K562 (cell line): ENCODE measurements around the gene CACTIN. TPM values are rescaled to one million over a fixed set of nuclear protein-coding genes. Genes with fewer than 3 reads are reported as not detected.

Experiments used
- ATAC-seq: fragments of 200-7000 bp; cut with Tn5 transposase; 3 replicates; pipeline ENCODE4 v1.9.1; 2020; ENCODE audit warnings: moderate library complexity
- BruUV-seq: library from RNA; stranded (reverse); fragments of 400-500 nt; replicated peaks from 2 replicates; lab custom pipeline; 2021; lab: Mats Ljungman, UMichigan
- CTCF ChIA-PET: fragments of 300-600 bp; formaldehyde crosslinking; extraction: SDS; loops from one replicate; lab custom pipeline; 2021; ENCODE audit warnings: low intra/inter-chr PET ratio; lab: Yijun Ruan, JAX
- POLR2A ChIA-PET: fragments of 300-600, 350-650 bp; sonication (Branson Sonifier 250); formaldehyde crosslinking; extraction: SDS; loops from one replicate; lab custom pipeline; 2021; ENCODE audit warnings: antibody characterized with exemption, inconsistent platforms; lab: Yijun Ruan, JAX
- DNase-seq, 4 experiments: peaks; one replicate each; pipeline versions ENCODE4 v3.0.0 to v3.0.0-alpha.2; 2011 to 2018; ENCODE audit warnings: low spot score in 3 of 4, mixed read lengths in 3 of 4; ENCODE audit errors: extremely low read depth in 1 of 4
- FAIRE-seq: peaks from 2 replicates; lab custom pipeline; 2011; peaks lifted over from hg19 to GRCh38; lab: Jason Lieb, UNC
- H2AFZ ChIP-seq: 2 replicates; pipeline ENCODE4 v1.6.0; 2011; ENCODE audit warnings: low read depth, low read length, control low read depth, inconsistent platforms
- H3K27ac ChIP-seq: fragments of 200-600 bp; 3 replicates; pipeline ENCODE4 v1.8.0; 2011; ENCODE audit warnings: low read depth, mild to moderate bottlenecking, control low read depth, inconsistent platforms, low read length, moderate library complexity, mixed read lengths; ENCODE audit errors: extremely low read depth
- H3K27me3 ChIP-seq, 2 experiments: fragments of 300-600 bp in 1 of 2; 2 replicates in 1 of 2; 3 replicates in 1 of 2; pipeline versions ENCODE4 v1.6.0 to v1.8.0; 2011; ENCODE audit warnings: inconsistent platforms in 2 of 2, low read length in 2 of 2, mild to moderate bottlenecking in 1 of 2, mixed read lengths in 1 of 2, moderate library complexity in 1 of 2; ENCODE audit not compliant: control insufficient read depth in 2 of 2, insufficient read depth in 2 of 2
- H3K36me3 ChIP-seq: fragments of 300-600 bp; 3 replicates; pipeline ENCODE4 v1.8.0; 2011; ENCODE audit warnings: mild to moderate bottlenecking, low read length, inconsistent platforms; ENCODE audit not compliant: control insufficient read depth, insufficient read depth
- H3K4me1 ChIP-seq, 2 experiments: fragments of 200-600 bp in 1 of 2; replicated peaks in 1 of 2; 2 replicates in 1 of 2; 3 replicates in 1 of 2; pipeline versions ENCODE4 v1.5.1 to v1.8.0; 2011; ENCODE audit warnings: inconsistent platforms in 2 of 2, low read length in 2 of 2, mild to moderate bottlenecking in 1 of 2, mixed read lengths in 1 of 2, moderate library complexity in 1 of 2; ENCODE audit not compliant: control insufficient read depth in 2 of 2, insufficient read depth in 2 of 2
- H3K4me2 ChIP-seq: 2 replicates; pipeline ENCODE4 v1.6.1; 2011; ENCODE audit warnings: low read length, control low read depth, inconsistent platforms, mixed read lengths; ENCODE audit not compliant: insufficient read depth
- H3K4me3 ChIP-seq: fragments of 200-600 bp; sonication (generic), shearing (Covaris generic); 2 replicates; pipeline ENCODE4 v1.5.1; 2016; ENCODE audit warnings: control low read depth, inconsistent platforms
- H3K79me2 ChIP-seq: fragments of 200-600 bp; 3 replicates; pipeline ENCODE4 v1.8.0; 2011; ENCODE audit warnings: low read length, inconsistent platforms; ENCODE audit not compliant: control insufficient read depth, insufficient read depth
- H3K9ac ChIP-seq, 2 experiments: 2 replicates each; pipeline versions ENCODE4 v1.6.0 to v1.6.1; 2011; ENCODE audit warnings: low read depth in 2 of 2, low read length in 2 of 2, control low read depth in 1 of 2, inconsistent platforms in 1 of 2, mild to moderate bottlenecking in 1 of 2, mixed read lengths in 1 of 2; ENCODE audit not compliant: insufficient read depth in 1 of 2
- H3K9me1 ChIP-seq: one replicate; pipeline ENCODE4 v1.6.0; 2011; ENCODE audit warnings: inconsistent platforms, mild to moderate bottlenecking, low read length, moderate library complexity; ENCODE audit not compliant: control insufficient read depth, insufficient read depth
- H3K9me3 ChIP-seq: replicated peaks from 2 replicates; pipeline ENCODE4 v1.5.1; 2011; ENCODE audit warnings: low read depth, low read length, inconsistent platforms; ENCODE audit not compliant: control insufficient read depth, insufficient read depth
- H4K20me1 ChIP-seq: replicated peaks from 2 replicates; pipeline ENCODE4 v1.6.1; 2011; ENCODE audit warnings: low read length, inconsistent platforms, mixed read lengths; ENCODE audit not compliant: control insufficient read depth, insufficient read depth
- EGR1 ChIP-seq: fragments of 450-650 bp; conservative IDR thresholded peaks from 2 replicates; pipeline ENCODE4 v1.6.1; 2017; ENCODE audit warnings: mild to moderate bottlenecking
- JUND ChIP-seq, 2 experiments: IDR thresholded peaks; 2 replicates in 1 of 2; 3 replicates in 1 of 2; pipeline ENCODE4 v1.6.1; 2011; ENCODE audit warnings: borderline replicate concordance in 2 of 2, low read depth in 2 of 2, low read length in 2 of 2, improper control_type of control experiment in 1 of 2, missing biosample characterization in 1 of 2, missing genetic modification characterization in 1 of 2, missing genetic modification reagents in 1 of 2
- POLR2G ChIP-seq: fragments of 200-400 bp; formaldehyde crosslinking; IDR thresholded peaks from 2 replicates; pipeline ENCODE4 v1.6.1; 2017; ENCODE audit warnings: low read depth, mild to moderate bottlenecking, antibody characterized with exemption, low read length, moderate library complexity
- WGBS: fragments of 100-300 bp; shearing (Covaris generic); methylation state at CpG from one replicate; pipeline ENCODE4 v1.1.6; 2016; ENCODE audit warnings: low coverage, mixed read lengths; ENCODE audit not compliant: insufficient coverage; ENCODE audit errors: missing lambda C conversion rate; 5-methylcytosine and 5-hydroxymethylcytosine counted together
- in situ Hi-C: fragments of 300-500 bp; cut with MboI; formaldehyde crosslinking; loops from 4 replicates; pipeline ENCODE4 v1.15.0; 2018; ENCODE audit warnings: inconsistent platforms, mixed read lengths
- intact Hi-C: fragments of 100-400 bp; cut with micrococcal nuclease; formaldehyde crosslinking; loops from 2 replicates; pipeline ENCODE4 v1.14.2; 2022
- polyA plus RNA-seq, 8 experiments: library from polyadenylated mRNA; depleted of rRNA in 4 of 8; stranded (reverse) in 5 of 8; unstranded in 3 of 8; fragments of >200 nt; fragmentation: Nextera tagmentation in 2 of 8; fragmentation: Illumina TruSeq in 1 of 8; extraction: Ambion mirVana in 2 of 8; extraction: Trizol in 1 of 8; gene quantifications; 2 replicates each; pipeline versions ENCODE4 v1.2.1 to v1.2.3, GENCODE V29; 2011 to 2014; ENCODE audit warnings: inconsistent platforms in 1 of 8, missing spikeins in 1 of 8
- total RNA-seq, 7 experiments: library from RNA; depleted of rRNA in 6 of 7; stranded (reverse); fragments of >200 nt in 6 of 7; fragmentation: Illumina TruSeq in 2 of 7; extraction: Trizol in 2 of 7; gene quantifications; 2 replicates each; pipeline versions ENCODE4 v1.2.1 to v1.2.3, GENCODE V29; 2011 to 2021; ENCODE audit warnings: low replicate concordance in 1 of 7
- TF ChIP-seq, protein P1 (sequence below): fragments of 200-800 bp; sonication (Bioruptor generic); IDR thresholded peaks from 2 replicates; pipeline ENCODE4 v1.6.1; 2016; ENCODE audit warnings: missing genetic modification characterization, missing compliant biosample characterization

CACTIN gene
- total and polyA plus RNA-seq, 9 of the 15 experiments (the other 6 are each of a cell fraction or from before 2014, with no cell fraction given): 0.15 to 49.2 (median 15.0) TPM

GRCh38 chr19:3668331-3669081 is 41.9 kb upstream of the CACTIN start:
- no peaks in the 10 kb centered on the region for H3K27me3 ChIP-seq
- no peaks in the 10 kb centered on the region for H3K9me1 ChIP-seq
- peaks cover 49% of the 10 kb centered on the region for H3K79me2 ChIP-seq
- no peak overlapping the region for H3K4me3 ChIP-seq
- H3K4me2 ChIP-seq: no peak overlapping the region
- no peak overlapping the region for H2AFZ ChIP-seq
- H3K36me3 ChIP-seq: peaks cover 34% of the 10 kb centered on the region; the same call in 2 of the 3 replicates
- 91% methylated on average over 21 of the region's 34 CpGs for WGBS
- peak overlapping the region in 1 of 2 experiments; percentile 90; a peak in 2 of 4 replicates for H3K9ac ChIP-seq
- in situ Hi-C loops (no loop called here), intact Hi-C loops (loop anchor here (2.0 kb wide), 1 partner anchor 32 kb away; the partner anchor contains the start of gene PIP5K1C)
- H3K4me1 ChIP-seq: peaks cover 34 to 87% of the 10 kb centered on the region in 2 experiments
- DNase-seq (peak in 1 of 4 experiments; percentile 31), ATAC-seq (no peak), FAIRE-seq (no peak)
- no TSS peak for BruUV-seq
- ChIA-PET CTCF (interaction anchor here (1.0 kb wide), 1 partner anchor 38 kb away, joined by 3 read pairs; no protein-coding TSS in a partner anchor), POLR2A (interaction anchor here (0.7 to 1.3 kb wide), 3 partner anchors 22 to 40 kb away, joined by 3 read pairs; partner anchors contain the start of gene TJP3)
- peak overlapping the region; percentile 96; the same call in 1 of the 3 replicates for H3K27ac ChIP-seq
- no peaks in the 10 kb centered on the region for H3K9me3 ChIP-seq
- peaks cover 11% of the 10 kb centered on the region; the same call in 1 of the 2 replicates for H4K20me1 ChIP-seq
- peak; percentile 48; the same call in 1 of the 2 replicates for TF ChIP-seq EGR1
- TF ChIP-seq JUND (IDR thresholded peaks at IDR 0.05; ENCODE audit: borderline replicate concordance, low read depth, low read length): 0 out of 2 replicates have a peak, but pooled peaks have one; percentile 2
- no peak for TF ChIP-seq JUND (tag; IDR thresholded peaks at IDR 0.05; ENCODE audit: borderline replicate concordance, low read depth, low read length)
- TF ChIP-seq, protein P1, sequence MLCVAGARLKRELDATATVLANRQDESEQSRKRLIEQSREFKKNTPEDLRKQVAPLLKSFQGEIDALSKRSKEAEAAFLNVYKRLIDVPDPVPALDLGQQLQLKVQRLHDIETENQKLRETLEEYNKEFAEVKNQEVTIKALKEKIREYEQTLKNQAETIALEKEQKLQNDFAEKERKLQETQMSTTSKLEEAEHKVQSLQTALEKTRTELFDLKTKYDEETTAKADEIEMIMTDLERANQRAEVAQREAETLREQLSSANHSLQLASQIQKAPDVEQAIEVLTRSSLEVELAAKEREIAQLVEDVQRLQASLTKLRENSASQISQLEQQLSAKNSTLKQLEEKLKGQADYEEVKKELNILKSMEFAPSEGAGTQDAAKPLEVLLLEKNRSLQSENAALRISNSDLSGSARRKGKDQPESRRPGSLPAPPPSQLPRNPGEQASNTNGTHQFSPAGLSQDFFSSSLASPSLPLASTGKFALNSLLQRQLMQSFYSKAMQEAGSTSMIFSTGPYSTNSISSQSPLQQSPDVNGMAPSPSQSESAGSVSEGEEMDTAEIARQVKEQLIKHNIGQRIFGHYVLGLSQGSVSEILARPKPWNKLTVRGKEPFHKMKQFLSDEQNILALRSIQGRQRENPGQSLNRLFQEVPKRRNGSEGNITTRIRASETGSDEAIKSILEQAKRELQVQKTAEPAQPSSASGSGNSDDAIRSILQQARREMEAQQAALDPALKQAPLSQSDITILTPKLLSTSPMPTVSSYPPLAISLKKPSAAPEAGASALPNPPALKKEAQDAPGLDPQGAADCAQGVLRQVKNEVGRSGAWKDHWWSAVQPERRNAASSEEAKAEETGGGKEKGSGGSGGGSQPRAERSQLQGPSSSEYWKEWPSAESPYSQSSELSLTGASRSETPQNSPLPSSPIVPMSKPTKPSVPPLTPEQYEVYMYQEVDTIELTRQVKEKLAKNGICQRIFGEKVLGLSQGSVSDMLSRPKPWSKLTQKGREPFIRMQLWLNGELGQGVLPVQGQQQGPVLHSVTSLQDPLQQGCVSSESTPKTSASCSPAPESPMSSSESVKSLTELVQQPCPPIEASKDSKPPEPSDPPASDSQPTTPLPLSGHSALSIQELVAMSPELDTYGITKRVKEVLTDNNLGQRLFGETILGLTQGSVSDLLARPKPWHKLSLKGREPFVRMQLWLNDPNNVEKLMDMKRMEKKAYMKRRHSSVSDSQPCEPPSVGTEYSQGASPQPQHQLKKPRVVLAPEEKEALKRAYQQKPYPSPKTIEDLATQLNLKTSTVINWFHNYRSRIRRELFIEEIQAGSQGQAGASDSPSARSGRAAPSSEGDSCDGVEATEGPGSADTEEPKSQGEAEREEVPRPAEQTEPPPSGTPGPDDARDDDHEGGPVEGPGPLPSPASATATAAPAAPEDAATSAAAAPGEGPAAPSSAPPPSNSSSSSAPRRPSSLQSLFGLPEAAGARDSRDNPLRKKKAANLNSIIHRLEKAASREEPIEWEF (CRISPR knock-in tag): no peak
- TF ChIP-seq POLR2G: 0 out of 2 replicates have a peak, but pooled peaks have one; percentile 27
